HFFc6 (cell line): Measurements from ENCODE around the gene TAF4. TPM values are rescaled to one million over a fixed set of nuclear protein-coding genes. Genes with fewer than 3 reads are reported as not detected.

Experiments used
- DNase-seq: peaks from one replicate; pipeline ENCODE4 v3.0.0-alpha.2; 2018
- H3K27ac Mint-ChIP-seq: 2 replicates; pipeline ENCODE4 v1.8.0; 2020; ENCODE audit warnings: mild to moderate bottlenecking, mixed read lengths
- H3K27me3 Mint-ChIP-seq: 2 replicates; pipeline ENCODE4 v1.8.0; 2021; ENCODE audit warnings: mild to moderate bottlenecking, moderate library complexity, mixed read lengths; ENCODE audit not compliant: insufficient read depth
- H3K36me3 Mint-ChIP-seq: 2 replicates; pipeline ENCODE4 v1.8.0; 2021; ENCODE audit warnings: low read depth, mixed read lengths
- H3K4me1 Mint-ChIP-seq: 2 replicates; pipeline ENCODE4 v1.8.0; 2020; ENCODE audit warnings: low read depth, mixed read lengths
- H3K4me3 Mint-ChIP-seq: 2 replicates; pipeline ENCODE4 v1.8.0; 2020; ENCODE audit warnings: mild to moderate bottlenecking, moderate library complexity, mixed read lengths
- H3K9me3 Mint-ChIP-seq: 2 replicates; pipeline ENCODE4 v1.8.0; 2020; ENCODE audit warnings: mild to moderate bottlenecking, mixed read lengths
- CTCF ChIP-seq: fragments of 200-600 bp; sonication (generic); IDR thresholded peaks from 2 replicates; pipeline ENCODE4 v1.5.0; 2021; ENCODE audit warnings: antibody characterized with exemption, mild to moderate bottlenecking
- total RNA-seq, 6 experiments: library from RNA; stranded (reverse); fragmentation: NEBNext Ultra II Directional; extraction: Animal tissue kit (Norgen Biotek cat#: 25700); gene quantifications; 2 replicates in 1 of 6; 3 replicates in 5 of 6; pipeline ENCODE4 v1.2.3, GENCODE V29; 2021

The TAF4 gene
- total RNA-seq, 6 experiments from 2014 or later, result 9.4 to 11.7 (median 9.9) TPM

- TF ChIP-seq CTCF, result no peak
- H3K4me1 Mint-ChIP-seq, result no peaks in the 10 kb centered on the region
- no peak overlapping the region for H3K4me3 Mint-ChIP-seq
- no peak overlapping the region for H3K27ac Mint-ChIP-seq
- DNase-seq, result no peak
- peaks cover 19% of the 10 kb centered on the region for H3K36me3 Mint-ChIP-seq
- no peaks in the 10 kb centered on the region for H3K9me3 Mint-ChIP-seq
- H3K27me3 Mint-ChIP-seq, result no peaks in the 10 kb centered on the region; the same call in 1 of the 2 replicates
These were observed 96.7 kb downstream of the TAF4 start for GRCh38 chr20:61968932-61969331.

GRCh38 chr20:61968036-61968810, 97.5 kb downstream of the TAF4 start:
- H3K27ac Mint-ChIP-seq, result no peak overlapping the region
- H3K4me3 Mint-ChIP-seq, result no peak overlapping the region
- H3K9me3 Mint-ChIP-seq, result no peaks in the 10 kb centered on the region
- H3K27me3 Mint-ChIP-seq, result no peaks in the 10 kb centered on the region; the same call in 1 of the 2 replicates
- TF ChIP-seq CTCF, result no peak
- H3K4me1 Mint-ChIP-seq, result no peaks in the 10 kb centered on the region
- no peak for DNase-seq
- peaks cover 13% of the 10 kb centered on the region for H3K36me3 Mint-ChIP-seq

GRCh38 chr20:61967300-61967699, 98.4 kb downstream of the TAF4 start:
- Mint-ChIP-seq H3K27me3 (peaks cover 3% of the 10 kb centered on the region), H3K27ac (no peak overlapping the region), H3K4me1 (no peaks in the 10 kb centered on the region), H3K9me3 (no peaks in the 10 kb centered on the region), H3K36me3 (peaks cover 4% of the 10 kb centered on the region), H3K4me3 (no peak overlapping the region)
- TF ChIP-seq CTCF, result no peak
- DNase-seq, result no peak

- Mint-ChIP-seq H3K27me3 (peaks cover 5% of the 10 kb centered on the region), H3K4me1 (no peaks in the 10 kb centered on the region), H3K9me3 (no peaks in the 10 kb centered on the region), H3K27ac (no peak overlapping the region), H3K36me3 (no peaks in the 10 kb centered on the region), H3K4me3 (no peak overlapping the region)
- no peak for TF ChIP-seq CTCF
- DNase-seq, result no peak
These were observed 99.0 kb downstream of the TAF4 start for GRCh38 chr20:61966492-61967244.

GRCh38 chr20:61965606-61966491, 99.8 kb downstream of the TAF4 start:
- no peak overlapping the region for H3K4me3 Mint-ChIP-seq
- H3K27me3 Mint-ChIP-seq, result peaks cover 10% of the 10 kb centered on the region
- no peak for DNase-seq

More at GRCh38 chr20:61965606-61966491, 99.8 kb downstream of the TAF4 start:
- H3K36me3 Mint-ChIP-seq, result no peaks in the 10 kb centered on the region
- no peaks in the 10 kb centered on the region for H3K9me3 Mint-ChIP-seq
- H3K27ac Mint-ChIP-seq, result no peak overlapping the region
- no peaks in the 10 kb centered on the region for H3K4me1 Mint-ChIP-seq
- TF ChIP-seq CTCF, result peak; percentile 21; the same call in 1 of the 2 replicates
